ENCODE measurements around the gene CLIC1.
"Not testable (repeated sequence)": the region's sequence is repeated elsewhere in the genome, so short reads cannot be mapped to it uniquely, and the experiment has no call there.

Gene CLIC1

DNA sequence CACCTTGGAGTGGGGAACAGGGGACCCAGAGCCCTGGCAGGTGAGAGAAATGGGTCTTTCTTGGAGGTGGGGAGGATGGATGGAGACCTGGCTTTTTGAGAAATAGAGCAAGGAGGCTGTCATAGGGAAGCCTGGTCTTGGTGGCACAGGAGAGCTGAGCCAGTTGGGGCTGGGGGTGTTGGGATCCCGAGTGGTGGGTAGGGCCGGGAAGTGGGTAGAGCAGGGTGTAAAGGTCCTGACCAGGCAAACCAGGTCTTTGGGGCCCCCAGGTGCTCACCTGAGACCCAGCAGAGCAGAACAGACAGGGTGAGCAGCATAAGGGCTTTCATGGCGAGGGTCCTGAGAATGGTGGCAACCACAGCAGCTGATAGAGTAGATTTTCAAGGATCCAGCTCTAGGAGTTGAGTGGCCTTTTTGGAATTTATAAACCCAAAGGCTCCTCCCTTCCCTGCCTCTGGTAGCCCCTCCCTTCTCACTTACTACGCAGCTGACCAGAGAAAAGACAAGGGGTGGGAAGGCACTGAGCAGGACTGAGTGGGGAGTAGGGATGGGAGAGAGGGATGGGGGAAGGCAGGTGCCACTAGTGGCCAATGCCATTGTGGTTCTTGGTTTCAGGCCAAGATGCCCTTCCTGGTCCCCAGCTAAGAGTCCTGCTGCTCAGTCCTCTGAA lies 14.8 kb downstream of the CLIC1 start, which contains the start of gene LY6G6C:
TSS of gene LY6G6C (minus strand) at position 396 of the 670 bp plus-strand sequence. CDS start at position 329, 67 bp downstream.
- no peak for DNase-seq

DNA sequence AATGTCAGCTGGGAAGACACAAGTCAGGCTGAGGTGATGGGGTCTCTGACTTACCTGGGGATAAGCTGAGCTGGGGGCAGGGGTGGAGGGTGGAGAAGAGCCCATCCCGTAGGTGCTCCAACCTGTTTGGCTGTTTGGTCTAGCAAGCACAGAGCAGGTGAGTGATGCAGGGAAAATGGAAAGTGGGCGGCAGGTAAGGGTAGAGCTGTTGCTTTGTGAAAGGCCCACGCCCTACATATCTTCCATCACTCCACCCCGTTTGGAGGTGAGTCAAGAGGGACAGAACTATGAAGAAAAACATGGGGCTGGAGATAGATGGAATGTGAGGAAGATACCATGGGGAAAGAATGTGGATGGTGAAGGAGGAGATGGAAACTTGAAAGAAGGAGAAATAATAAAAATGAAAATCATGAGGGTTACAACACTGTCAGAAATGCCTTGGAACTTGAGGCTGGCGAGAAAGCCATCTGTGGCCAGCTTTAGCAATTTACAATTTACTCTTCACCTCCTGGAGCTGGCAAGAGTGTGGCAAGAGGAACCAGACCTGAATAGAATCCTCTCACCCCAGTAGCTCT lies 16.0 kb downstream of the CLIC1 start:
- no peak for DNase-seq

DNA sequence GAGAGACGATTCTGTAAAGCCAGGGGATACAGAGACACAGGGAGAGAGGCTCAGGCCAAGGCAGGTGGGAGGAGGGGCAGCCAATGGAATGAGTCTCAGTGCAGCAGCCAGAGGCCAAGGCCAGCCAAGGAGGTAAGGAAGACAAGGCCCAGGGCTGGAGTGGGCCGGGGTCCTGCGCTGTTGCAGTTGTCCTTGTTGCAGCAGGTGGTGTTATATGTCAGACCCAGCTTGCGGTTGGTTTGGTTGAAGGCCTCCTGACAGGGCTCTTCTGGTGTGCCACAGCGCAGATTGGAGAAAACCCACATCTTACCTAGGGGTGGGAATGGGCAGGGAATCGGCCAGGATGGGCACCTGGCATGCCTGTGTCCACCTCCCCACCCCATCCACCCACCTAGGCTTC lies 17.3 kb downstream of the CLIC1 start:
- DNase-seq, result no peak

DNA sequence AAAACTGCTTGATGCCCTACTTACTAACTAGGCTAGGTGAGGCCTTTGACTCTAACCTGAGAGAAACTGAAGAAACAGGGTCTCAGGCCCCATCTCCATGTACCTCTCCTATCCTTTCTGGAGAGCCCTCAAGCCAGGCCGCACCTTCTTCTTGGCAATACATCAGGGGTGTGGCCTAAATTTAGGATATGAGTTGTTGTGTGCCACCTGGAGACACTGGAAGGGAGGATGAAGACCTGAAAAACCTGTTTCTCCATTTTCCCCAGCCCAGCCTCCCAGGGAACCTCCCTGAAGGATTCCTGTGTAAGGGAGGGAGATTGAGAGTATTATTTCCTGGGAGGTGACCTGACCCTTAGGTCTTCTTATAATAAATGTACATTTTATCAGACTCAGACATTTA lies 18.1 kb downstream of the CLIC1 start:
- no peak for DNase-seq

DNA sequence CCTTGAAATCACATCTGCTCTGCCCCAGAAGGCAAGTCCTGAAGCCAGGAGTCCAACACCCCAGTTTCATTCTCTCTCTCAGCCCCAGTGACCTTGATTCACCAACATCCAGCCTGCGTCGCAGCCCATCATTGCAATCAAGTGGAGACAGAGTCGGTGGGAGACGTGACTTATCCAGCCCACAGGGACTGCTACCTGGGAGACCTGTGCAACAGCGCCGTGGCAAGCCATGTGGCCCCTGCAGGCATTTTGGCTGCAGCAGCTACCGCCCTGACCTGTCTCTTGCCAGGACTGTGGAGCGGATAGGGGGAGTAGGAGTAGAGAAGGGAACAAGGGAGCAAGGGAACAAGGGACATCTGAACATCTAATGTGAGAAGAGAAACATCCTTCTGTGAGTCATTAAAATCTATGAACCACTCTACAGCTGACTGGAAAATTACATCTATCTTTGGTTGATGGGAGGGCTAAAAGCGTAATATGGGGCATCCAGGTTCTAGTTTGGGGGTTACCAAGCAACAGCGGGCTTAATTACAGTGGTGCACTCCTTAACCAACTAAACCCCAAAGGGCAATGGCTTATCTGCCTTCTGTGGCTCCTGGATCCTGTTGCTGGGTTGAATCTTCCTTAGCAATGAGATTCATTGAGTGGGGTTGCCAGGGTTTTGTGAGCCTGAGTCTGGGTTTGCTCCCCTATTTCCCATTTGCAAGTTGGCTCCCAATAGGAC lies 18.7 kb downstream of the CLIC1 start:
- DNase-seq, result no peak

DNA sequence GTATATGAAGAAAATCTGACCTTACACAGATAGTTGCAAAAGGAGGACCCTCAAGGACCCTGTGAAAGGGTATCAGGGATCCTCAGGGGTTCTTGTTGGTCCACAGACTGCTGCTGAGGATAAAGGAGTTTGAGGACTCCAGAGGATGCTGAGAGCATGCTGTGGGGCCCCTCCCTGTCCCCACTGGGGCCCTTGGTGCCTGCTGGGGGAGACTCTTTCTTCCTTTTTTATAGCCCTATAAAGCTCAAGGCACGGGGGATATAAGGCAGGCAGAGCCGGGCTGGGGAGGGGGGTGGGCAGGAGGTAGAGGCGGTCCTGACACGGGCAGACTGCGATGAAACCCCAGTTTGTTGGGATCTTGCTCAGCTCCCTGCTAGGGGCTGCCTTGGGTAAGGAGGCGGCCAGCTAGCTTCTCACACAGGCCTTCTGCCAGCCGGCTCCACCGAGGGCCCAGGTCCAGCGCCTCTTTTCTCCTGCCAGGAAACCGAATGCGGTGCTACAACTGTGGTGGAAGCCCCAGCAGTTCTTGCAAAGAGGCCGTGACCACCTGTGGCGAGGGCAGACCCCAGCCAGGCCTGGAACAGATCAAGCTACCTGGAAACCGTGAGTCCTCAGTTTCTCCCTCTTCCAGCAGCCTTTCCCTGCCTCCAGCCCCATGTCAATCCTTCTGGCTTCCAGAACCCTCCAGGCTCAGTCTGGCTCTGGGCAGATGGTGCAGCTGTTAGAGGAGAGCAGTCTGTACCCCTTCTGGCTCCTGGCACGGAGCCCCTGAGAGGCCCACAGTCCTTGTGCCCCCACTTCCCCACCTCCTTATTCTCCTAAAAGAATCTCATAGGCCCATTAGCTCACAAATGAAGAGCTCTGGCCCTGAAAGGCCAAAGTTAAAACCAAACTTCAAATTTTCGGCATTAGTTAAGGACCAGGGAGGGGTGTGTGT lies 21.0 kb downstream of the CLIC1 start, which contains the start of gene LY6G6D:
TSS of gene LY6G6D (plus strand) at position 327 of the 937 bp plus-strand sequence. CDS start at position 335, 8 bp downstream.
- no peak for DNase-seq

DNA sequence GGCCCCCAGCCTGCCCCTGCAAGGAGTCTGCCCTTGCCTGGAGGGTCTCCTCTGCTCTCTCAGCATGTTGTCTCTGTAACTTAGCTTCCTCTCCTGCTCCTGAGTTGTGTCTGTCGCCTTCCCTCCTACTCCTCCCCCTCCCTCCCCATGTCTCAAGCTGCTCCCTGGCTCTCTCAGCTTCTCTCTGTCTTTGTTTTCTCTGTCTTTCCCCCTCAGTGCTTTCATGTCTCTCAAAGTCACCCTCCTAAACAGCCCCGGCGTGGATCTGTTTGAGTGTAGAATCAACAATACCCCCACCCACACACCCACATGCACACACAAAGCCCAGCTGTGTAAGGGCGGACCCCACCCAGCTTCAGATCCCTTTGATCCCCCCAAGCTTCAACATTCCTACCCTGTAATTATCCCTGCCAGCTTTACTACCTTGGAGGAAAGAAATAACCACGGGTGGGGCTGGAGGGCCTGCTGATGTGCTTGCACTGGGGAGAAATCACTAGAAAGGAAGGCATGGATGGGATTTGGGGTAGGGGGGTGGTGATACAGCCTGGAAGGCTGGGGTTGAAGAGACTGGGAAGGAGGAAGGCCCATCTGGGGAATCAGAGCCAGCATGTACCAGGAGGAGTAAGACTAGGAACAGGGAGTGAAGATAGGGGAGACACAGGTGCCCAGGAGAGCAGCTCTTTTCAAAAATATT lies 22.2 kb downstream of the CLIC1 start:
- no peak for DNase-seq

DNA sequence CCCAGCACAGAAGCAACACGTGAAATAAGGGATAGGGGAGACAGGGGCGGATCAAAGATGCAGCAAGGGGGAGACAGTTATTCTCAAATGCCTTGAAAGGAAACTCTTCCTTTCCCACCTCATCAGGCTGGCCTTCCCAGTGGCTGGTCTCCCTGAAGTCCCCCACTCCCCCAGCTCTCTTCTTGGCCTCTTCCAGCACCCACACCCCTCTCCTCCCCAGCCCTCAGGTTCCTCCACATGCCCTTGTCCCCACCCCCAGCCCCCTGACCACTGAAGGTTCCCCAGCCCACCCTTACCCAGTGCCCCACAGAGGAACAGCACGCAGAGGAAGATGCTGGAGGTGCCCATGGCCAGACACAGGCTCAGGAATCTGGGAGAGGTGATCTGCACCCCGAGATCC lies 22.9 kb downstream of the CLIC1 start:
- DNase-seq, result no peak

DNA sequence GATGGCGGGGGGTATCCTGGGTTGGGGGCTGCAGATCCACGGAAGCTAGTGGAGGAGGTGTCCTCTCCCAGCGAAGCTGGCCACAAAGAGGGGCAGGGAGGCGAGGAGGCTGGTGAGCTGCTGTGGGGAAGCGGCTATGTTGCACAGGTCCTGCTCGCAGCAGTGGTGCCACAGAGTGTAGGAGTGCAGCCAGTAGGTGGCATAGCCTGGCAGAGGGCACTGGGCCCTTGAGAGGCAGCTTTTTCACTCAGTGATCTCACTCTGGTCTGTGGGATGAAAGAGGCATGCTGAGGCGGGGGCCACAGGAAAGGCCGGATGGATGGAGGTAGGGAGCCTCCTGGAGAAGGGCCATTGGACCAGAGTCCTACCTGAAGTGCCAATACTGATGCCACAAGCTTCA lies 24.0 kb downstream of the CLIC1 start:
- DNase-seq, result no peak

DNA sequence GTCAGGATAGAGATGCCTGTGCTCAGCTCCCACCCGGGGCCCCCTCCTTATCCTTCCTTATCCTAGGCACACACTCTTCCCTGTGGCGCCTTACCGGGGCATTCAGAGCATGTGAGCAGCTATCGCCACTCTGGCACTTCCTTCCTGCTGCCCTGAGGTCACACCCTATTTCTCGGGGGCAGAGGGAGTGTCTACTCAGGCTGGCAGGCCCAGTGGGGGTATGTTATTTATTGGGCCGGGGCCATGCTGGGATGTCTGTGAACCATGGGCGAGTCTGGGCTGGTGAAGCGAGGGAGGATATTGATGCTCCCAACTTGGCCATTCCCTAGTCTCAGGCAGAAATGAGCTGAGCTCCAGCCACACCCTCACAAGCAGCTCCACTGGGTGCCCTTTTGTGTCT lies 25.1 kb downstream of the CLIC1 start:
- DNase-seq, result no peak

DNA sequence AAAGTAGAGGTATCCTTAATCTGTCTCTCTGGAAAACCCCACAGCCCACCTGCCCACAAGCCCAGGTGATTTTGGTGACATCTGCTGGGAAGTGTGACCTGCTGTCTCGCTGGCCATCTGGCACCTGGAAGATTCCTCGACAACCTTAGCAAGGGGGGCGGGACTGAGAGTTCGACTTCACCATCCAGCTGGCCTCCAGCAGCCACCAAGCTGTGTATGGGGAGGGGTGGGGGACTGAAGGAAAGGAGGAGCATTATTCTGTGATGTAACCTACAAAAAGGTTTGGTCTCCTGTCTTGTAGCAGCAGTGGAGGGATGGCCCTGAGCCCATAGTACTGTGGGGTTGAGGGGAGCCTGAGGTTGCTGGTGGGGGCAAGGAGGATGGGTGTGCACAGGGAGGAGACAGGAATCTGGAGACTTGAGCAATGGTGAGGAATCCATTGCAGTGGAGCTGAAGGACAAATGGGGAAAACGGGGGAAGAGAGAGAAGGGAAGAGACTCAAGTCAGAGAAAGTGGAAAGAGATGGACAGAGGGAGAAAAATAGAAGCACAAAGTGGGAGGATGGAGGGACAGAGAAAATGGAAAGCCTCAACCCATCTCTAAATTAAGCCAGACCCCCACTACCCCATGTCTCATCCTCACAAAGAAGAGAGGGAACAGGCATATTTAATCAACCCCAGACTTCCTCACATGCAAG lies 25.7 kb downstream of the CLIC1 start:
- DNase-seq, result no peak

DNA sequence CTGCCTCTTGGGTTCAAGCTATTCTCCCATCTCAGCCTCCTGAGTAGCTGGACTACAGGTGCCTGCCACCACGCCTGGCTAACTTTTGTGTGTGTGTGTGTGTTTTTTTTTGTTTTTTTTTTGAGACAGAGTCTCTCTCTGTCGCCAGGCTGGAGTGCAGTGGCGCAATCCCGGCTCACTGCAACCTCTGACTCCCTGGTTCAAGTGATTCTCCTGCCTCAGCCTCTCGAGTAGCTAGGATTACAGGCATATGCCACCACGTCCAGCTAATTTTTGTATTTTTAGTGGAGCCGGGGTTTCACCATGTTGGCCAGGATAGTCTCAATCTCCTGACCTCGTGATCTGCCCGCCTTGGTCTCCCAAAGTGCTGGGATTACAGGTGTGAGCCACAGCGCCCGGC lies 27.2 kb downstream of the CLIC1 start:
- not testable (repeated sequence) for DNase-seq

DNA sequence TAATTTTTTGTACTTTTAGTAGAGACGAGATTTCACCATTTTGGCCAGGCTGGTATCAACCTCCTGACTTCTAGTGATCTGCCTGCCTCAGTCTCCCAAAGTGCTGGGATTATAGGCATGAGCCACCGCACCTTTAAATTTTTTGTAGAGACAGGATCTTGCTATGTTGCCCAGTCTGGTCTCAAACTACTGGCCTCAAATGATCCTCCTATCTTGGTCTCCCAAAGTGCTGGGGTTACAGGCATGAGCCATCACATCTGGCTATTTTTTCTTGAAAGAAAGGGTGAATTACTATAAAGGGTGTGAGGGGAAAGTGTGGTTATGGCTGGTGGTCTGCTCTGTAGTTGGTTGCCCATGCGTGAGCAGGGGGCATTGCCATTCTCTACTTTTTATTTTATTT lies 28.1 kb downstream of the CLIC1 start:
- no peak for DNase-seq

DNA sequence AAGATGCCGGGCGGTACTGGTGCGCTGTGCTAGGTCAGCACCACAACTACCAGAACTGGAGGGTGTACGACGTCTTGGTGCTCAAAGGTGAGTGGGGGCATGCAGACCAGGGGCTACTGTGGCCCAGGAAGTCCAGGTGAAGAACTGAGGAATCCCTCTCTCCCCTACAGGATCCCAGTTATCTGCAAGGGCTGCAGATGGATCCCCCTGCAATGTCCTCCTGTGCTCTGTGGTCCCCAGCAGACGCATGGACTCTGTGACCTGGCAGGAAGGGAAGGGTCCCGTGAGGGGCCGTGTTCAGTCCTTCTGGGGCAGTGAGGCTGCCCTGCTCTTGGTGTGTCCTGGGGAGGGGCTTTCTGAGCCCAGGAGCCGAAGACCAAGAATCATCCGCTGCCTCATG lies 28.6 kb downstream of the CLIC1 start:
- DNase-seq, result no peak

DNA sequence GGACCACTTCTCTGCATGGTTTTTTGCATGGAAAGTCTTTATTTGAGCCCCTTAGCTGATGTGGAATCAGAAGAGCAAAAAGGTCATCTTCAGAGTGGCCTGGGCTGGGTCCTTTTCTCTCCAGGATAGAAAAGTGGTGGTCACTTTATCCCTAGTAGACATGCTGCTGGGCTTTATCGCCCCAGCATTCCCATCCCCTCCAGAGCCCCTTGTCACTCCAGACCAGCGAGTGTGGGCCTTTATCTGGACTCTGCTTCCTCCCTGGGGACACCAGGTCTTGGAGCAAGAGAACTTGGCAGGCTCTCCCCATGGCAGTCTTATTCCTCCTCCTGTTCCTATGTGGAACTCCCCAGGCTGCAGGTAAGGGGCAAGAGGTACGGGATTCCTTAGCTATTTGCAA lies 29.7 kb downstream of the CLIC1 start, which contains the start of gene LY6G6F:
TSS of gene LY6G6F (plus strand) at position 268 of the 400 bp plus-strand sequence. CDS start at position 309, 41 bp downstream.
- no peak for DNase-seq

DNA sequence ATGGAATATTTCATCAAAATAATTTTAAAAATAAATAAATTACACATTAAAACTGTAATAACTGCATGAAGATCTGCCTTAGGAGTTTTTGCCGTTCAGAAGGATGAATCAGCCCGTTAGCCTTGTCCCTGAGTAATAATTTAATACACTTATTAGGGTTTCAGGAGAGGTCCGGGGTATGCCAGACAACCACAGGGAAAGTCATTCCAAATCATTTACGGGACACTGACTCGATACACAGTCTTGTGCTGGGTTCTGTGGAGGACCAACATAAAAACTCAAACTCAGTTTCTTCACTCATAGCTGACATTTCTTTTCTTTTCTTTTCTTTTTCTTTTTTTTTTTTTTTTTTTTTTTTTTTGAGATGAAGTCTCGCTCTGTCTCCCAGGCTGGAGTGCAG lies 30.4 kb downstream of the CLIC1 start:
- DNase-seq, result no peak

DNA sequence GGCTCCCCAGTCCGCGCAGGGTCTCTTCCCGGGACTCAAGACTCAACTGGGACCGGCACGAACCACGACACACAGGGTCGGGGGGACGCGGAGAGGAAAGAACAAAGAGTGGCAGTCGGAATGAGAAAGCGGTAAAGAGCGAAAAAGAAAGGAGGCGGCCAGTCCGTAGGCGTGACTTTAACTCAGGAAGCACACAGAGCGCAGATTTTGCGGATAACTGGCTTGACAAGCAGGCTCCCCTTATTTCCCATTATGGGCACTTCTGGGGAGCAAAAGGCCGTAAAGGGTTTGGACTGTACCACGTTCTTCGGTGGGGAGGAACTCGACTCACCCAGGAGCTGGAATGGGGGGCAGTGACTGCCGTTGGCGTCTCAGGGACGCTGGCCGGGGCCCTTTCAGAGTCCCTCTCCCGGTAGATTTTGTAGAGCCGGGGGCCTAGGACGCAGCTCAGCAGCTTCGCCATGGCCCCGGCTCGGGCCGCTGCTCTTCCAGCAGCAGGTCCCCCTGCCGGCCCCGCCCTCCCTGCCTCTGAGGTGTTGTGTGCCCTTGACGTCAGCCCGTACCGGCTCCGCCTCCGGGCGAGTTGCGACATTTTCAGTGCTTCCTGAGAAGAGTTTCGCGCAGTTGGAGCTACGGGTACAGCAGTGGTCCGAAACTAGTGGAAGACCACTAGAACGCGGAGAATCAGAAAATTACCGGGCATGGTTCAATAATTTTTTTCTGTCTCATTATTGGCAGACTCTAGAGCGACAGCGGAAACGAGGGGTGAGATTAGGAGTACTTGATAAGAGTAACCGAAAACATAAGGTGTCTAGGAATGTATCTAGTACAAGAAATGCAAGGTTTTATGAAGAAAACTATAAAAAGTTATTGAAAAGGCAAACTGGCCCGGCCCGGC lies 33.3 kb downstream of the CLIC1 start, which contains the start of gene ABHD16A:
TSS of gene ABHD16A (minus strand) at position 506 of the 898 bp plus-strand sequence. CDS start at position 463, 43 bp downstream.
- peak; percentile 98 for DNase-seq

DNA sequence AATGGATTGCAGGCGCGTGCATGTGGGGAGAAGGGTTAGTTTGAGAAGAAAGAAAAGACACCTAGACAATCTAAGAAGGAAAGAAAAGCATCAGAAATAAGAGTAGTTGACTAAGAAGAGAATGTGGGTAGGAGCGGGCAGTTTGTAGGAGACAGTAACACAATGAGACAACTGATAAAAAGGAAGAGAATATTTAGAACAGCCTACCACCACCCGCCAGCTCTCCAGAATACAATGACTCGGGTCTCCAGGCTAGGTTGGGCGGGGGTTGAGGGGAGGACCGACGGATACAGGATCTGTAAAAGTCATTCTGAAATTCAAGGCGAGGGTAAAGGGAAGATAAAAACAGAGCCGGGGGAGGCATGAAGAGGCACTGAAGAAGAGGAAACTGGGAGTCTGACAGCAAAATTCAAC lies 33.9 kb downstream of the CLIC1 start:
- no peak for DNase-seq

DNA sequence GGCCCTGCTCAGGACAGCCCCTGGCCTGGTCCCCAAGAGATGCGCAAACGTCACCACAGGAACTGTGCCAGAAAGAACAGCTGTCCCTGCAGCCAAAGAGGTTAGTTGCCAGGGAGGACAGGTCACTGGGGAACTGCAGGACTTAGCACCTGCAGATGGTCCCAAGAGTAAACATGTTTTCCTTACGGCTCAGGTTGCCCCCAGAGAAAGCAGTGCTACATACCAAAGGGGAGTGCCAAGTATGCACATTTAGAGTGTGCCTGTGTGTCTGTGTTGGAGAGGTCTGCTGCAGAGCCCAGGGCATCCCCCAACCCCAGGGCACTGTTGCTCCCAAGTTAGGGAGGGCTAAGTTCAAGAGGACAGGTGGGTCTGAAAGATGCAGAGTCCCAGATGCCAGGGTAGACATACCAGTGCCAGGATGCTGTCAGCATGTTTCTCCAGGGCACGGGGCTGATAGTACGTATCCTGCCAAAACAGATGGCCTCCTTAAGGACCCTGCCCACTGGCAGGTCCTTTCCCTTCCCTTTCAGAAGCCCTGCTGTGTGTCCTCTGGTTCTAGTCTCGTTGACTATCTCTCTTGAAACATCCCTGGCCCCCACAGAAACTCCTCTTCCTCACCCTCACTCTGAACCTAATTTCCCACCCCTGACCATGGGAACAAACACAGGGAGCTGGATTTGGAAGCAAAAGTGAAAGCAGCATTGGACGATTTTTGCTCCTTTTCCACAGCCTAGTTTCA lies 34.5 kb downstream of the CLIC1 start:
- no peak for DNase-seq
